SHP77 treated with DMSO at 0.1 percent for 48 hours (cell line): Measurements from ENCODE around the gene PER2.
A peak's percentile ranks its signal among the peaks of the same experiment; 100 is the strongest.

Source experiments
- DNase-seq: peaks from one replicate; lab custom pipeline; 2025; lab: John Stamatoyannopoulos, UW

Gene PER2

GRCh38 chr2:238231251-238231793 is 57.1 kb downstream of the PER2 start:
- no peak for DNase-seq

- DNase-seq: no peak
These were observed 57.7 kb downstream of the PER2 start for GRCh38 chr2:238230699-238231098.

- DNase-seq: no peak
These were observed 59.7 kb downstream of the PER2 start for GRCh38 chr2:238228700-238229099.

- DNase-seq: no peak
These were observed 60.8 kb downstream of the PER2 start for GRCh38 chr2:238227587-238228032.

GRCh38 chr2:238226698-238227586 is 61.5 kb downstream of the PER2 start:
- DNase-seq: no peak

- no peak for DNase-seq
These were observed 62.3 kb downstream of the PER2 start for GRCh38 chr2:238225911-238226697.

- DNase-seq: no peak
These were observed 63.3 kb downstream of the PER2 start for GRCh38 chr2:238225121-238225520.

- no peak for DNase-seq
These were observed 63.9 kb downstream of the PER2 start for GRCh38 chr2:238224356-238225035.

GRCh38 chr2:238220892-238221521 is 67.4 kb downstream of the PER2 start:
- DNase-seq: peak; percentile 75

GRCh38 chr2:238220274-238220891 is 68.0 kb downstream of the PER2 start:
- DNase-seq: no peak

GRCh38 chr2:238216651-238217184 is 71.7 kb downstream of the PER2 start:
- DNase-seq: no peak

- no peak for DNase-seq
These were observed 81.4 kb downstream of the PER2 start for GRCh38 chr2:238207006-238207405.

- DNase-seq: no peak
These were observed 84.3 kb downstream of the PER2 start for GRCh38 chr2:238203973-238204683.

GRCh38 chr2:238203094-238203972 is 85.1 kb downstream of the PER2 start, which contains the start of gene ILKAP:
TSS of gene ILKAP (minus strand) at chr2:238203695. CDS start at chr2:238203553, 142 bp downstream.
- peak; percentile 58 for DNase-seq

- DNase-seq: no peak
These were observed 85.9 kb downstream of the PER2 start for GRCh38 chr2:238202326-238203093.
